Measurements from ENCODE around the gene NFIA. TPM values are rescaled to one million over a fixed set of nuclear protein-coding genes. Genes with fewer than 3 reads are reported as not detected.

Gene NFIA
- total and polyA plus RNA-seq, 10 of the 15 experiments (the other 5 are each of a cell fraction or from before 2014, with no cell fraction given): 0.10 to 0.16 TPM; not detected in 8

DNA sequence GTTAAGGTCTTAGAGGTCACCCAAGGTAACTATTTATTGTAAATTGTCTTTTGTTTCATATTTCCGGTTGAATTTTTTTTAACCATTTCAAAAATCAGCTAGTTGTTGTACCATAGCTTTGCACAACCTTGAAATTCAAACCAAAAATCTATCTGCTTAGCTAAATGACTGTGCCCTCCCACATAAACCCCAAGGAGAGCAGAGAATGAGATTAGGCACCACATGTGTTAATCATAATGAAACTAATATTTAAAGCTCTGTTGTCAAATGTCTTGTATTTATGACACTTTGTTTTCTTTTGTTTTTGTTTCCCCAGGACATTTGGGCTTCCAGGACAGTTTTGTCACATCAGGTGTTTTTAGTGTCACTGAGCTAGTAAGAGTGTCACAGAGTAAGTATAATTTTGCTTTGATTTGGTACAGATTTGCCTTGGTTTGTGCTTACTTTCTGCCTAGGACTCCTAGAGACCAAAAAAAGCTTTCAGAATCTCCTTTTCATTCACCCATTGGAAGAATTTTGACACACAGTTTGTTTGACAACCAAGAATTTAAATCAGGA, 249.9 kb downstream of the NFIA start (continued):
- TF ChIP-seq, protein P1, sequence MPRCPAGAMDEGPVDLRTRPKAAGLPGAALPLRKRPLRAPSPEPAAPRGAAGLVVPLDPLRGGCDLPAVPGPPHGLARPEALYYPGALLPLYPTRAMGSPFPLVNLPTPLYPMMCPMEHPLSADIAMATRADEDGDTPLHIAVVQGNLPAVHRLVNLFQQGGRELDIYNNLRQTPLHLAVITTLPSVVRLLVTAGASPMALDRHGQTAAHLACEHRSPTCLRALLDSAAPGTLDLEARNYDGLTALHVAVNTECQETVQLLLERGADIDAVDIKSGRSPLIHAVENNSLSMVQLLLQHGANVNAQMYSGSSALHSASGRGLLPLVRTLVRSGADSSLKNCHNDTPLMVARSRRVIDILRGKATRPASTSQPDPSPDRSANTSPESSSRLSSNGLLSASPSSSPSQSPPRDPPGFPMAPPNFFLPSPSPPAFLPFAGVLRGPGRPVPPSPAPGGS (IDR thresholded peaks at IDR 0.05; ENCODE audit: borderline replicate concordance, insufficient read depth, low read depth, low read length, poor library complexity, severe bottlenecking): peak; percentile 58
- TF ChIP-seq LARP7 (IDR thresholded peaks at IDR 0.05): no peak
- no peak for TF ChIP-seq RELA (IDR thresholded peaks at IDR 0.05; ENCODE audit: borderline replicate concordance, partially characterized antibody)
- TF ChIP-seq, protein P2, sequence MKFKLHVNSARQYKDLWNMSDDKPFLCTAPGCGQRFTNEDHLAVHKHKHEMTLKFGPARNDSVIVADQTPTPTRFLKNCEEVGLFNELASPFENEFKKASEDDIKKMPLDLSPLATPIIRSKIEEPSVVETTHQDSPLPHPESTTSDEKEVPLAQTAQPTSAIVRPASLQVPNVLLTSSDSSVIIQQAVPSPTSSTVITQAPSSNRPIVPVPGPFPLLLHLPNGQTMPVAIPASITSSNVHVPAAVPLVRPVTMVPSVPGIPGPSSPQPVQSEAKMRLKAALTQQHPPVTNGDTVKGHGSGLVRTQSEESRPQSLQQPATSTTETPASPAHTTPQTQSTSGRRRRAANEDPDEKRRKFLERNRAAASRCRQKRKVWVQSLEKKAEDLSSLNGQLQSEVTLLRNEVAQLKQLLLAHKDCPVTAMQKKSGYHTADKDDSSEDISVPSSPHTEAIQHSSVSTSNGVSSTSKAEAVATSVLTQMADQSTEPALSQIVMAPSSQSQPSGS (IDR thresholded peaks at IDR 0.05; ENCODE audit: low read length): peak; percentile 92
- TF ChIP-seq IKZF1 (conservative IDR thresholded peaks at IDR 0.05): peak; percentile 30
- TF ChIP-seq SIN3A (IDR thresholded peaks at IDR 0.05; ENCODE audit: low read depth, low read length): no peak
- peak; percentile 73 for TF ChIP-seq GABPA (IDR thresholded peaks at IDR 0.05; ENCODE audit: low read depth)
- TF ChIP-seq, protein P3, sequence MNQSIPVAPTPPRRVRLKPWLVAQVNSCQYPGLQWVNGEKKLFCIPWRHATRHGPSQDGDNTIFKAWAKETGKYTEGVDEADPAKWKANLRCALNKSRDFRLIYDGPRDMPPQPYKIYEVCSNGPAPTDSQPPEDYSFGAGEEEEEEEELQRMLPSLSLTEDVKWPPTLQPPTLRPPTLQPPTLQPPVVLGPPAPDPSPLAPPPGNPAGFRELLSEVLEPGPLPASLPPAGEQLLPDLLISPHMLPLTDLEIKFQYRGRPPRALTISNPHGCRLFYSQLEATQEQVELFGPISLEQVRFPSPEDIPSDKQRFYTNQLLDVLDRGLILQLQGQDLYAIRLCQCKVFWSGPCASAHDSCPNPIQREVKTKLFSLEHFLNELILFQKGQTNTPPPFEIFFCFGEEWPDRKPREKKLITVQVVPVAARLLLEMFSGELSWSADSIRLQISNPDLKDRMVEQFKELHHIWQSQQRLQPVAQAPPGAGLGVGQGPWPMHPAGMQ (IDR thresholded peaks at IDR 0.05; ENCODE audit: borderline replicate concordance): no peak
- TF ChIP-seq POLR2AphosphoS5 (IDR thresholded peaks at IDR 0.05; ENCODE audit: low read length): no peak
- TF ChIP-seq MXI1 (IDR thresholded peaks at IDR 0.05; ENCODE audit: low read depth, low read length): no peak
- TF ChIP-seq MTA3 (IDR thresholded peaks at IDR 0.05; ENCODE audit: borderline replicate concordance, low read length): peak; percentile 92; the same call in 1 of the 2 replicates
- TF ChIP-seq MEF2A (IDR thresholded peaks at IDR 0.05; ENCODE audit: insufficient read depth, low read depth, low read length): peak; percentile 83
- peak; percentile 51; the same call in 1 of the 2 replicates for TF ChIP-seq CBX5 (IDR thresholded peaks at IDR 0.05; ENCODE audit: low read depth)
- peak; percentile 46; the same call in 1 of the 2 replicates for TF ChIP-seq PML (IDR thresholded peaks at IDR 0.05; ENCODE audit: low read length)
- TF ChIP-seq NR2C2 (IDR thresholded peaks at IDR 0.05; ENCODE audit: borderline replicate concordance, control insufficient read depth, insufficient read length, low read depth): no peak
- TF ChIP-seq RUNX3 (IDR thresholded peaks at IDR 0.05; ENCODE audit: low read length): peak; percentile 99
- TF ChIP-seq, protein P4, sequence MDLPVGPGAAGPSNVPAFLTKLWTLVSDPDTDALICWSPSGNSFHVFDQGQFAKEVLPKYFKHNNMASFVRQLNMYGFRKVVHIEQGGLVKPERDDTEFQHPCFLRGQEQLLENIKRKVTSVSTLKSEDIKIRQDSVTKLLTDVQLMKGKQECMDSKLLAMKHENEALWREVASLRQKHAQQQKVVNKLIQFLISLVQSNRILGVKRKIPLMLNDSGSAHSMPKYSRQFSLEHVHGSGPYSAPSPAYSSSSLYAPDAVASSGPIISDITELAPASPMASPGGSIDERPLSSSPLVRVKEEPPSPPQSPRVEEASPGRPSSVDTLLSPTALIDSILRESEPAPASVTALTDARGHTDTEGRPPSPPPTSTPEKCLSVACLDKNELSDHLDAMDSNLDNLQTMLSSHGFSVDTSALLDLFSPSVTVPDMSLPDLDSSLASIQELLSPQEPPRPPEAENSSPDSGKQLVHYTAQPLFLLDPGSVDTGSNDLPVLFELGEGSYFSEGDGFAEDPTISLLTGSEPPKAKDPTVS (IDR thresholded peaks at IDR 0.05; ENCODE audit: low read depth, low read length): no peak
- TF ChIP-seq, protein P5, sequence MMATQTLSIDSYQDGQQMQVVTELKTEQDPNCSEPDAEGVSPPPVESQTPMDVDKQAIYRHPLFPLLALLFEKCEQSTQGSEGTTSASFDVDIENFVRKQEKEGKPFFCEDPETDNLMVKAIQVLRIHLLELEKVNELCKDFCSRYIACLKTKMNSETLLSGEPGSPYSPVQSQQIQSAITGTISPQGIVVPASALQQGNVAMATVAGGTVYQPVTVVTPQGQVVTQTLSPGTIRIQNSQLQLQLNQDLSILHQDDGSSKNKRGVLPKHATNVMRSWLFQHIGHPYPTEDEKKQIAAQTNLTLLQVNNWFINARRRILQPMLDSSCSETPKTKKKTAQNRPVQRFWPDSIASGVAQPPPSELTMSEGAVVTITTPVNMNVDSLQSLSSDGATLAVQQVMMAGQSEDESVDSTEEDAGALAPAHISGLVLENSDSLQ (IDR thresholded peaks at IDR 0.05): no peak
- TF ChIP-seq, protein P6, sequence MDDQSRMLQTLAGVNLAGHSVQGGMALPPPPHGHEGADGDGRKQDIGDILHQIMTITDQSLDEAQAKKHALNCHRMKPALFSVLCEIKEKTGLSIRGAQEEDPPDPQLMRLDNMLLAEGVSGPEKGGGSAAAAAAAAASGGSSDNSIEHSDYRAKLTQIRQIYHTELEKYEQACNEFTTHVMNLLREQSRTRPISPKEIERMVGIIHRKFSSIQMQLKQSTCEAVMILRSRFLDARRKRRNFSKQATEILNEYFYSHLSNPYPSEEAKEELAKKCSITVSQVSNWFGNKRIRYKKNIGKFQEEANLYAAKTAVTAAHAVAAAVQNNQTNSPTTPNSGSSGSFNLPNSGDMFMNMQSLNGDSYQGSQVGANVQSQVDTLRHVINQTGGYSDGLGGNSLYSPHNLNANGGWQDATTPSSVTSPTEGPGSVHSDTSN (IDR thresholded peaks at IDR 0.05; ENCODE audit: insufficient replicate concordance, low read depth, low read length): no peak
- 0 out of 3 replicates have a peak, but pooled peaks have one; percentile 55 for TF ChIP-seq POU2F2 (IDR thresholded peaks at IDR 0.05; ENCODE audit: borderline replicate concordance, low read depth, low read length)
- TF ChIP-seq NFIC (IDR thresholded peaks at IDR 0.05; ENCODE audit: low read depth, low read length): peak; percentile 97
- peak; percentile 99 for TF ChIP-seq JUNB (IDR thresholded peaks at IDR 0.05)
- TF ChIP-seq TCF3 (IDR thresholded peaks at IDR 0.05; ENCODE audit: borderline replicate concordance, insufficient read depth, low read depth, low read length): peak; percentile 17; the same call in 1 of the 2 replicates

Measured in GM12878 (cell line).